Progenitor cell of endocrine pancreas (in vitro differentiated cells): ENCODE measurements around the gene ELAVL3. TPM values are rescaled to one million over a fixed set of nuclear protein-coding genes. Genes with fewer than 3 reads are reported as not detected.
A peak's percentile ranks its signal among the peaks of the same experiment; 100 is the strongest.

ENCODE experiments used
- DNase-seq: peaks from one replicate; pipeline ENCODE4 v3.0.0; 2021; ENCODE audit warnings: low spot score; ENCODE audit not compliant: unreplicated experiment
- H3K27ac Mint-ChIP-seq: 2 replicates; pipeline ENCODE4 v1.8.0; 2021; ENCODE audit warnings: mild to moderate bottlenecking, moderate library complexity, mixed read lengths
- H3K27me3 Mint-ChIP-seq: 2 replicates; pipeline ENCODE4 v1.8.0; 2021; ENCODE audit warnings: mixed read lengths
- H3K36me3 Mint-ChIP-seq: 2 replicates; pipeline ENCODE4 v1.8.0; 2022; ENCODE audit warnings: mixed read lengths; ENCODE audit not compliant: insufficient read depth
- H3K4me1 Mint-ChIP-seq: 2 replicates; pipeline ENCODE4 v1.8.0; 2021; ENCODE audit warnings: low read depth, mixed read lengths
- H3K4me3 Mint-ChIP-seq: 2 replicates; pipeline ENCODE4 v1.8.0; 2021; ENCODE audit warnings: low read depth, mild to moderate bottlenecking, moderate library complexity, mixed read lengths
- H3K9me3 Mint-ChIP-seq: 2 replicates; pipeline ENCODE4 v1.8.0; 2021; ENCODE audit warnings: low read depth, mixed read lengths
- total RNA-seq: library from RNA; stranded (reverse); gene quantifications from 2 replicates; pipeline ENCODE4 v1.2.1, GENCODE V29; 2021
- TF ChIP-seq, protein P1 (sequence below): fragments of 200-600 bp; sonication (generic); IDR thresholded peaks from one replicate; pipeline ENCODE4 v1.5.0; 2021; ENCODE audit warnings: antibody characterized with exemption, mild to moderate bottlenecking; ENCODE audit not compliant: unreplicated experiment

The ELAVL3 gene
- total RNA-seq, 1 donor from 2014 or later, result 1.4 TPM

DNA sequence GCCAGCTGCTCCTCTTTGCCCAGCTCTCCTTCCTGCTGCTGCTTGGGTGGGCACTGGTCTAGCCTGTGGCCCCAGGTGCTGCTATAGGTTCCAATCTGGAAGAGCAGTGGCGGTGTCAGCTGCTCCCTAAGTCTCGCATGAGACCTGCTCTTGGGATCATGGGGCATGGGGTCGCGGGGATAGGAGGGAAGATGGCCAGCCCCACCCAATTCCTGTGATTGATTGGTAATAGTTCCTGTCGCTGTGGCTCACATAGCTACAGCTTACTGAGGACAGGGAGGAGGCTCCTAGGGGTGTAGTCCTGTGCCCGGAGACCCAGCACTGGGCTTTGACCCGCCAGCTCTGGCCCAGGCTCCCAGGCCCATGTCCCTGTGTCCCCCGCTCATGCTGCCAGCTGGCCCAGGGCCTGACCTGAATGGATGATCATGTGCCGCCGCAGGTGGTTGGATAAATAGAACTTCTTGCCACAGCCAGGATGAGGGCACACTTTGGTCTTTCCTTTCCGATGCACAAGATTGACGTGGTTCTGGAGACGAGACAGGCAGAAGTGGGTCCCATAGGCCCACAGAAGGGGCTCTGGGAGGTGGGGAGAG, 4.5 kb upstream of the ELAVL3 start:
- DNase-seq, result no peak

DNA sequence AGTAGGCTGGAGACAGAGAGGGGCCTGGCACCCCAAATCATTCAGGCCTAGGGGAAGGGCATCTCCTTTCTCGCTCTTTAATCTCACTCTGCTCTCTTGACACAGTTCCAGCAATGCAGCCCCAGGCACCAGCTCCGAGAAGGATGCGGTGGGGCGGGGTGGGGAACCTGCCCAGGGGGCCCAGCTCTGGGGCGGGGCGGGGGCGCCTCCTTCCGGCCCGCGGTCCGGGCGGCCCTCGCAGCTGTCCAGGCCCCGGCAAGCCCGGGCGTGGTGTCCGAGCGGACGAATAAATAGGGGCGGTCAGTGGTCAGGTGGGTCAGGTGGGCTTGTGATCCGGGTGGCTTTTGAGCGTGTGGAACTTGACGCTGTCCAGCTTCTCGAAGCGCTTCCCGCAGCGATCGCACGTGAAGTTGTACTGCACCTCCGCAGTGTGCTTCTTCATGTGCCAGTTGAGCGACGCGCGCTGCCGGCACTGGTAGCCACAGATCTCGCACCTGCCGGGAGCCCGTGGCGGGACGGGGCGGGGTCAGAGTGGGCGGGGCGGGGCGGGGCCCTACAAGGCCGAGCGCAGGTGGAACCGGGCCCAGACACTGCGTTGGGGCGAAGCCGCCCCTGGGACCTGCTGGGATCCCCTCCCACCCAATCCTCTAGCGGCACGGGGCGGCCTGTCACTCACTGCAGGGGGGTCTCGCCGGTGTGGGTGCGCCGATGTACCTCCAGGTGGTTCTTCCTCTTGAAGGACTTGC, 2.7 kb upstream of the ELAVL3 start:
- no peak overlapping the region for H3K27ac Mint-ChIP-seq
- H3K4me1 Mint-ChIP-seq, result no peaks in the 10 kb centered on the region
- peaks cover 8% of the 10 kb centered on the region for H3K36me3 Mint-ChIP-seq
- peaks cover 28% of the 10 kb centered on the region for H3K27me3 Mint-ChIP-seq
- TF ChIP-seq, protein P1, sequence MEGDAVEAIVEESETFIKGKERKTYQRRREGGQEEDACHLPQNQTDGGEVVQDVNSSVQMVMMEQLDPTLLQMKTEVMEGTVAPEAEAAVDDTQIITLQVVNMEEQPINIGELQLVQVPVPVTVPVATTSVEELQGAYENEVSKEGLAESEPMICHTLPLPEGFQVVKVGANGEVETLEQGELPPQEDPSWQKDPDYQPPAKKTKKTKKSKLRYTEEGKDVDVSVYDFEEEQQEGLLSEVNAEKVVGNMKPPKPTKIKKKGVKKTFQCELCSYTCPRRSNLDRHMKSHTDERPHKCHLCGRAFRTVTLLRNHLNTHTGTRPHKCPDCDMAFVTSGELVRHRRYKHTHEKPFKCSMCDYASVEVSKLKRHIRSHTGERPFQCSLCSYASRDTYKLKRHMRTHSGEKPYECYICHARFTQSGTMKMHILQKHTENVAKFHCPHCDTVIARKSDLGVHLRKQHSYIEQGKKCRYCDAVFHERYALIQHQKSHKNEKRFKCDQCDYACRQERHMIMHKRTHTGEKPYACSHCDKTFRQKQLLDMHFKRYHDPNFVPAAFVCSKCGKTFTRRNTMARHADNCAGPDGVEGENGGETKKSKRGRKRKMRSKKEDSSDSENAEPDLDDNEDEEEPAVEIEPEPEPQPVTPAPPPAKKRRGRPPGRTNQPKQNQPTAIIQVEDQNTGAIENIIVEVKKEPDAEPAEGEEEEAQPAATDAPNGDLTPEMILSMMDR, result no peak
- no peak overlapping the region for H3K4me3 Mint-ChIP-seq
- H3K9me3 Mint-ChIP-seq, result no peaks in the 10 kb centered on the region
- DNase-seq, result no peak

More for the DNA sequence above, 4.5 kb upstream of the ELAVL3 start:
- H3K36me3 Mint-ChIP-seq, result peaks cover 9% of the 10 kb centered on the region
- no peak overlapping the region for H3K27ac Mint-ChIP-seq
- no peaks in the 10 kb centered on the region for H3K4me1 Mint-ChIP-seq
- TF ChIP-seq, protein P1, result no peak
- H3K4me3 Mint-ChIP-seq, result no peak overlapping the region
- peaks cover 20% of the 10 kb centered on the region for H3K27me3 Mint-ChIP-seq
- H3K9me3 Mint-ChIP-seq, result no peaks in the 10 kb centered on the region

- H3K36me3 Mint-ChIP-seq, result peaks cover 8% of the 10 kb centered on the region
- H3K4me3 Mint-ChIP-seq, result no peak overlapping the region
- TF ChIP-seq, protein P1, result peak; percentile 77
- no peaks in the 10 kb centered on the region for H3K4me1 Mint-ChIP-seq
- H3K27ac Mint-ChIP-seq, result no peak overlapping the region
- H3K27me3 Mint-ChIP-seq, result peaks cover 38% of the 10 kb centered on the region
- peak; percentile 53 for DNase-seq
- H3K9me3 Mint-ChIP-seq, result no peaks in the 10 kb centered on the region
These were observed 1.7 kb upstream of the ELAVL3 start for GRCh38 chr19:11482384-11483050.

DNA sequence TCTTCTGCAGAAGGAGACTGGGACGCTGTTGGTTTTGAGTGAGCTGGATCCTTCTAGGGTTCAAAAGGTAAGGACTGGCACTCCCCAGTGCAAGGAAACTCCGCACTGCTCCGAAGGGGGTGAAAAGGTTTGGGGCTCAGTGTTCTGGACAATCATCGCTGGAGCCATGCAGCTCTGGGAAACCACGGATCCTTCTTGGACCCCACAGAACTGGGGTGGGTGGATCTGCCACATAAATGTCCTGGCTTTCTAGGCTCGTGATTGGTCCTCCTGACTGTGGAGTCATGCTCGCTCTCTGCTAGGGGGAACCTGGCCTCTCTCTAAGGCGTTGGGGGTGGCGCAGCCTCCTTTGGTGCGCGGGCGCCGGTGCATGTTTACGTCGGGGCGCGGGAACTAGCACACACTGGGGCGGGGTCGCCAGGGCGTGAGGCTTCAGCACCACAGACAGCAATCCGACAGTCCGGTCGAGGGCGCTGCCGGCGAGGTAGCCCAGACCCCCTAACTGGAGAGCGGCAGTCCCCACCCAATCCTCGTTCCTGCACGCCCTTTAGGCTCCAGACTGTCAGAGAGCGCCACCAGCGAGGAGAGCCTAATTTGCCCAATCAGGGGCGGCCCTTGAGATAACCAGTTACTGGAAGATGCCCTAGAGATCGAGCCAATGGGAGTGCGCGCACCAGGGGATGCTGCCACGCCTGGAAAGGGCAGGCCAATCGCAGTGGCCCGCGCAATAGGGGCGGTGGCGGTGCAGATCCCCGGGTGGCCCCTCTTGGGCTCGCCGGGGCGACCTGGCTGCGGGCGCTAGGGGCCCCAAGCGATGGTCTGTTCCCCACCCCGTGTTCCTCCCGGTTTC, 913 bp upstream of the ELAVL3 start:
- peak; percentile 48 for DNase-seq
- Mint-ChIP-seq H3K27ac (no peak overlapping the region), H3K4me1 (no peaks in the 10 kb centered on the region), H3K36me3 (peaks cover 8% of the 10 kb centered on the region), H3K4me3 (no peak overlapping the region), H3K9me3 (no peaks in the 10 kb centered on the region), H3K27me3 (peaks cover 45% of the 10 kb centered on the region)
- TF ChIP-seq, protein P1, result no peak
